Choroid plexus epithelial cell (primary cell): ENCODE measurements around the gene DLEC1.

Source experiments
- DNase-seq: peaks from one replicate; pipeline ENCODE4 v3.0.0-alpha.2; 2010; ENCODE audit warnings: low read depth
- H3K4me3 ChIP-seq: 2 replicates; pipeline ENCODE4 v1.5.1; 2011; ENCODE audit warnings: low read depth, mild to moderate bottlenecking, control low read depth, low read length, moderate library complexity
- CTCF ChIP-seq: conservative IDR thresholded peaks from 2 replicates; pipeline ENCODE4 v1.5.1; 2011; ENCODE audit warnings: low read depth, mild to moderate bottlenecking, control low read depth, inconsistent platforms, low read length, moderate library complexity

DLEC1 gene

GRCh38 chr3:37996785-37997301 lies 42.2 kb upstream of the DLEC1 start:
- peak; percentile 97 for TF ChIP-seq CTCF
- H3K4me3 ChIP-seq: no peak overlapping the region
- peak; percentile 89 for DNase-seq

DNA sequence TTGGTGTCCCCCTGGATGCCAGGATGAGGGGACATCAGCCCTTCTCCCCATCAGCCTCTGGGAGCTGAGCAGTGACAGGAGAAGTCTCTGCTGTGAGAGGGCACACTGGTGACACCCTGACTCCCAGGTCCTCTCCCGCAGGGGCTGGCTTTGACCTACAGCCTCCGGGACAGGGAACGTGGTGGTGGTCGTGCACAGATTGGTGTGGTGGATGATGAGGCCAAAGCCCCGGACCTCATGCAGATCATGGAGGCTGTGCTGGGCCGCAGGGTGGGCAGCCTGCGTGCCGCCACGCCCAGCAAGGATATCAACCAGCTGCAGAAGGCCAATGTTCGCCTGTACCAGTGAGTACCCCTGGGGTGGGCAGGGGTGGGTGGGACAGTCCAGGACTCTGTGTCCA lies 41.7 kb upstream of the DLEC1 start:
- H3K4me3 ChIP-seq: no peak overlapping the region
- DNase-seq: no peak
- TF ChIP-seq CTCF: no peak

DNA sequence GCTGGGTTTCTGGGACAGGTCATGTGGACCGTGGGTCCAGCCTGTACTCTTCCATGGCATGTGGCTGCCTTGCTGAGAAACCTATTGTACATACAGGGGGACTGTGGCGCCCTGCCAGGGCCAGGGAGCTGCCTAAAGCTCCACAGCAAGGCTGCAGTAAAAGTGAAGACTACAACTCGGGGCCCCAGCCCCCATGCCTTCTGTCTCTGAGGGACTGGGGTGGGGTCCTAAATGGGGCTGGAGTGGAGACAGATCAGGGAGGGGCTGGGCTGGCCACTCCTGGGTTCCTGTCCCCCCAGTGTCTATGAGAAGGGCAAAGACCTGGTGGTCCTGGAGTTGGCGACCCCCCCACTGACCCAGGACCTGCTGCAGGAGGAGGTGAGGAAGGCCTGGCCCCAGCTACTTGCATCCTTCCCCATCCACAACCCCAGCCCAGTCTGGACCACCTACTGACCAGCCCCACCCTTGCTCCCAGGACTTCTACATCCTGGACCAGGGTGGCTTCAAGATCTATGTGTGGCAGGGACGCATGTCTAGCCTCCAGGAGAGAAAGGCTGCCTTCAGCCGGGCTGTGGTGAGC lies 41.1 kb upstream of the DLEC1 start:
- no peak for TF ChIP-seq CTCF
- H3K4me3 ChIP-seq: no peak overlapping the region

DNA sequence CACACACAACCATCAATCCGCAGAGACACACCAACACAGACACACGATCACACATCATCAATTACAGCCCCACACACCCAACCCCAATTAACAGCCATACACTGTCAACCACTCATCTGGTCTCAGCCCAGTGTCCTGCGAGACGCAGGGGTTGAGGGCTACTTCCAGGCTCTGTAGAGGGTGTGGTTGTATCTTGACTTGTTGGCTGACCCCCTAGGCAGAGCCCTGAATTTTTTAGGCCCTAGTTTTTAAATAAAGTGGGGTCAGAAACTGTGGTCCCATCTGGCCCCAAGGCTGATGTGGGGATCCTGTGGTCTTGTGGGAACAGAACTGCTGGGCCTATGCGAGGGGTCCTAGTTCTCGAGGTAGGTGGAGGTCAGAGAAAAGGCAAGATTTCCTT lies 39.2 kb upstream of the DLEC1 start:
- no peak for DNase-seq
- no peak overlapping the region for H3K4me3 ChIP-seq
- TF ChIP-seq CTCF: no peak

More for the DNA sequence above, 41.1 kb upstream of the DLEC1 start:
- DNase-seq: no peak

- DNase-seq: no peak
- H3K4me3 ChIP-seq: no peak overlapping the region
- no peak for TF ChIP-seq CTCF
Observed at GRCh38 chr3:38000242-38000916, 38.6 kb upstream of the DLEC1 start.

DNA sequence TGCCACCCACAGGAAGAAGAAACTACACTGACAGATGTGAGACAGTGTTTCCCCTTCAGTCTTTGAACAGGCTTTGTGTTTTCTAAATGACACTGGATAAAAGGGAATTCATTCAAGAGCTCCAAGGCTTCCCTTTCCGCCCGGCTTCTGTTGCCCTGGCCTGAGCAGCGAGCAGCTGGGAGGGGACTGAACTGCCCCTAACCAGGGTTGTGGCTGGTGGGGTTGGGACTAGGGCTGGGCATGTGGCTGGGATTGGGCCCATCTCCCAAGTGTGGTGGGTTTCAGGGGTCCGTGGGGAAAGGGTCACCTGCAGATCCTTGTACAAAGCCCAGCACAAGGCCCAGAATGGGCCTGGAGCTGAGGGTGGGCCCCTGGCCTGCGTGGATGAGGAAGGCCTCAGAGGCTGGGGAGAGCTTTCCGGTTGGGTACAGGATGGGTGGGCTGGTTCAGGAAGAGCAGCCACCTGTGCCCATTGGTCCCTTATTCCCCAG lies 38.0 kb upstream of the DLEC1 start:
- TF ChIP-seq CTCF: no peak
- H3K4me3 ChIP-seq: no peak overlapping the region

More for the DNA sequence above, 38.0 kb upstream of the DLEC1 start:
- DNase-seq: no peak
